Thoracic aorta (tissue), 2 donors: ENCODE measurements around the gene LIPN. TPM values are rescaled to one million over a fixed set of nuclear protein-coding genes. Genes with fewer than 3 reads are reported as not detected.

Experiments used
- ATAC-seq: fragments of 150-250 bp; one replicate; pipeline ENCODE4 v1.8.0; 2017; ENCODE audit warnings: low read depth; ENCODE audit not compliant: insufficient number of reproducible peaks, low FRiP score
- DNase-seq: peaks from one replicate; pipeline ENCODE4 v3.0.0-alpha.2; 2020; ENCODE audit warnings: low spot score
- H3K27ac ChIP-seq, 2 donors: fragments of 200-600 bp; sonication (generic); 1 replicate in 1 of 2; 2 replicates in 1 of 2; pipeline ENCODE4 v1.5.1; 2016; ENCODE audit warnings: mild to moderate bottlenecking in 2 of 2, moderate library complexity in 2 of 2
- H3K27me3 ChIP-seq: fragments of 200-600 bp; sonication (generic); replicated peaks from 2 replicates; pipeline ENCODE4 v1.6.0; 2016; ENCODE audit warnings: mild to moderate bottlenecking; ENCODE audit not compliant: insufficient read depth
- H3K36me3 ChIP-seq: fragments of 200-600 bp; sonication (generic); one replicate; pipeline ENCODE4 v1.5.1; 2016
- H3K4me1 ChIP-seq, 2 donors: fragments of 200-600 bp; sonication (generic); 1 replicate in 1 of 2; 2 replicates in 1 of 2; pipeline versions ENCODE4 v1.5.1 to v1.6.0; 2016; ENCODE audit warnings: low read depth in 2 of 2, mild to moderate bottlenecking in 1 of 2; ENCODE audit not compliant: control insufficient read depth in 1 of 2
- H3K4me3 ChIP-seq: fragments of 200-600 bp; sonication (generic); 2 replicates; pipeline ENCODE4 v1.5.1; 2016; ENCODE audit warnings: mild to moderate bottlenecking
- H3K9me3 ChIP-seq: fragments of 200-600 bp; sonication (generic); 2 replicates; pipeline ENCODE4 v1.5.1; 2016
- CTCF ChIP-seq: fragments of 200-600 bp; sonication (generic); IDR thresholded peaks from one replicate; pipeline ENCODE4 v1.5.1; 2019; ENCODE audit warnings: antibody characterized with exemption
- total RNA-seq, 2 donors: library from RNA; depleted of rRNA; stranded (reverse); fragments of >200 nt; gene quantifications; one replicate each; pipeline versions ENCODE4 v1.1.0 to v1.2.3, GENCODE V29; 2016

The LIPN gene
- total RNA-seq, 2 donors from 2014 or later = not detected

- no peak for TF ChIP-seq CTCF
- no peaks in the 10 kb centered on the region for H3K36me3 ChIP-seq
- no peak for ATAC-seq
- no peaks in the 10 kb centered on the region for H3K4me1 ChIP-seq
- DNase-seq = no peak
- H3K27me3 ChIP-seq = no peaks in the 10 kb centered on the region
- no peaks in the 10 kb centered on the region for H3K9me3 ChIP-seq
- no peak overlapping the region for H3K27ac ChIP-seq
- no peak overlapping the region for H3K4me3 ChIP-seq
Observed at GRCh38 chr10:88781206-88781605, 21.4 kb downstream of the LIPN start.

GRCh38 chr10:88782222-88782621, 22.4 kb downstream of the LIPN start:
- no peaks in the 10 kb centered on the region for H3K27me3 ChIP-seq
- no peaks in the 10 kb centered on the region for H3K36me3 ChIP-seq
- H3K27ac ChIP-seq = no peak overlapping the region
- H3K9me3 ChIP-seq = no peaks in the 10 kb centered on the region
- ATAC-seq = no peak
- TF ChIP-seq CTCF = no peak
- no peaks in the 10 kb centered on the region for H3K4me1 ChIP-seq
- no peak overlapping the region for H3K4me3 ChIP-seq
- DNase-seq = no peak

- Histone ChIP-seq H3K36me3 (no peaks in the 10 kb centered on the region), H3K9me3 (no peaks in the 10 kb centered on the region), H3K27ac (no peak overlapping the region), H3K4me3 (no peak overlapping the region), H3K27me3 (no peaks in the 10 kb centered on the region), H3K4me1 (no peaks in the 10 kb centered on the region)
- no peak for TF ChIP-seq CTCF
- no peak for ATAC-seq
- no peak for DNase-seq
Observed at GRCh38 chr10:88783724-88784123, 23.9 kb downstream of the LIPN start.

- DNase-seq (no peak), ATAC-seq (no peak)
- no peaks in the 10 kb centered on the region for H3K4me1 ChIP-seq
- no peak for TF ChIP-seq CTCF
- no peaks in the 10 kb centered on the region for H3K9me3 ChIP-seq
- H3K27ac ChIP-seq = no peak overlapping the region
- no peaks in the 10 kb centered on the region for H3K27me3 ChIP-seq
- H3K4me3 ChIP-seq = no peak overlapping the region
- H3K36me3 ChIP-seq = no peaks in the 10 kb centered on the region
Observed at GRCh38 chr10:88786032-88786770, 26.4 kb downstream of the LIPN start.

- Histone ChIP-seq H3K4me3 (no peak overlapping the region), H3K4me1 (no peaks in the 10 kb centered on the region), H3K9me3 (no peaks in the 10 kb centered on the region), H3K27me3 (no peaks in the 10 kb centered on the region), H3K27ac (no peak overlapping the region), H3K36me3 (no peaks in the 10 kb centered on the region)
- TF ChIP-seq CTCF = no peak
- ATAC-seq = no peak
- no peak for DNase-seq
Observed at GRCh38 chr10:88787463-88787862, 27.6 kb downstream of the LIPN start.
